ENCODE measurements around the gene SLC2A4.

Gene SLC2A4

DNA sequence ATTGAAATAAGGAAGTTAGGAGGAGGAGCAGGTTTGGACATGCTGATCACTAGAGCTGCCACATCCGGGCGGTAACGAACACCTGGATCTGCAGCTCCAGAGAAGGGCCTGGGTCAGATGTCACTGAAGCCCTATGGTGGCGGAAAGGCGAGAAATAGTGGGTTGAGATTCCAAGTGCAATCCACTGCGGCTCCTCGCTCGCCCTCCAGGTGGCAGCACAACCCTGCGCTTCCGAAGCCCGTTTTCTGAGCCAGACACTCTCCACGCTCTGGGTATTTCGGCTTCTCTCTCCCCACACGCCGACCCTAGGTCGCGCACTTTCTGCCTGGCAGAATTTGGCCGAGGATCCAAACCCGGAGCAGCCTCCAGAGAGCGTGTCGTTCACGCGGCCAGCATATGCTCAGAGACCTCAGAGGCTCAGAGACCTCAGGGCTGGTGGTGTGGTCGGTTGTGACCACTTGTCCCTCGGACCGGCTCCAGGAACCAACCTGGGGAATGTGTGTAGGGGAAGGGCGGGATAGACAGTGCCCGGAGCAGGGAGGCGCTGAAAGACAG is 922 bp upstream of the SLC2A4 start:
- peak; percentile 91 for DNase-seq

DNA sequence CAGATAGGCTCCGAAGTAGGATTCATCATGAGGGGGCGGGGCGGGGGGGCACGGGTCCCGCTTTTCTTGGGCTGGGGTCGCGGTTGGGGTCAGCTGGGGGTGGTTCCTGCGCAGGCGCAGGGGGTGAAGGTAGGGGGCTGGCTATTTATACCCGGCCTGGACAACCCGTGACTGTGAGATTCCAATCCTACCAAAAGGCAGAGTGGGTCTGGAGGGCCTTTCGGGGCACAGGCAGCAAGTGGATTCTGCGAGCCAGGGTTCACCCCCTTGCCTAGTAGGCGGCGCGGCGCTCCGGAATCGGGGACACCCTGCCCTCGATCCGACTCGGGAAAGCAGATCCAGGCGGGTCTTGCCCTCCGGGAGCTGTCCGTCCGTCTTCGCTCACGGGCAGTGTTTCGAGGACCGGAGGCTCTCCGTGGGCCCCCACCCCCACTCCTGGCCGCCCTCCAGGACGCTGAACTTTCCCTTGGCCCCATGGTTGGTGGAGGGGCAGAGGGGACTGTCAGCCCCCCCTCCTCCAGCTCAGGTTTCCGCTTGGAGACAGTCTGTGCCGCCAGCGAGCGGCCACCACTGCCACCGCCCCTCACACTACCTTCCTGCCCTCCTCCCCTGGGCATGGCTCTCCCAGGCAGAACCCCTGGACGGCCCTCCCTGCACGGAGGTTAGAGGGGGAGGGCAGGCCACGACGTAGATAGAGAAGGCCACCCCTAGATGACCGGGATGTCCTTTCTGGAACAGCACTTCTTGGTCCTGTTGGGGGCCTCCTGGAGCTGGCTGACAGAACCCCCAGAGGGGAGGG is 634 bp downstream of the SLC2A4 start:
- no peak for DNase-seq

DNA sequence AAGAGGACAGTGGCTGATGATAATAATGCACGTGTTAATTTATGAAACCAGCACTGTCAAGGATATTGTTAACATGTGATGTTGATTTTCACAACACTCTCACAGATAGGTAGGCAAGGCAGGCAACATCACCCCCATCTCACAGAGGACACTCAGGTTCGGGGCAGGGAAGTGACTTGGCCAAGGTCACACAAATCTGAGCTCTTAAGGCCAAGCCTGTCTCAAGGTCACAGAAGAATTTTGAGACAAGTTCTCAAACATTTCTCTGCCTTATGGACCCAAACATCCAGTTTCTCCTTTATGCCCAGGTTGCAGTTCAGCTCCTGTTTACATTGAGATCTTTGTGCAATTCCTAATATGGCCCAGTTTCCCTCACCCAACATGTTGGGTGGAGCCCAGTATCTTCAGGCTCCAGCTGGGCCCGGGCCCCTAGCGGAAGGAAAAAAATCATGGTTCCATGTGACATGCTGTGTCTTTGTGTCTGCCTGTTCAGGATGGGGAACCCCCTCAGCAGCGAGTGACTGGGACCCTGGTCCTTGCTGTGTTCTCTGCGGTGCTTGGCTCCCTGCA is 1.3 kb downstream of the SLC2A4 start:
- no peak for DNase-seq

DNA sequence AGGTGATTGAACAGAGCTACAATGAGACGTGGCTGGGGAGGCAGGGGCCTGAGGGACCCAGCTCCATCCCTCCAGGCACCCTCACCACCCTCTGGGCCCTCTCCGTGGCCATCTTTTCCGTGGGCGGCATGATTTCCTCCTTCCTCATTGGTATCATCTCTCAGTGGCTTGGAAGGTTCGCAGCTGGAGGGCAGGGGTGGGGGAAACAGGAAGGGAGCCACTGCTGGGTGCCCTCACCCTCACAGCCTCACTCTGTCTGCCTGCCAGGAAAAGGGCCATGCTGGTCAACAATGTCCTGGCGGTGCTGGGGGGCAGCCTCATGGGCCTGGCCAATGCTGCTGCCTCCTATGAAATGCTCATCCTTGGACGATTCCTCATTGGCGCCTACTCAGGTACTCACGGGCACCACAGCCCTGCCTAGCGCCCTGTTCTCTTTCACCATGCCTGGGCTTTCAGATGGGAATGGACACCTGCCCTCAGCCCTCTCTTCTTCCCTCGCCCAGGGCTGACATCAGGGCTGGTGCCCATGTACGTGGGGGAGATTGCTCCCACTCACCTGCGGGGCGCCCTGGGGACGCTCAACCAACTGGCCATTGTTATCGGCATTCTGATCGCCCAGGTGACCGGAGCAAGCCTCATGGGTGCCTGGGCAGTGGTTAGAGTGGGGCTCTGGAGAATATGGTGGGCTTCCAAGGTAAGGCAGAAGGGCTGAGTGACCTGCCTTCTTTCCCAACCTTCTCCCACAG is 2.1 kb downstream of the SLC2A4 start:
- DNase-seq, result no peak

DNA sequence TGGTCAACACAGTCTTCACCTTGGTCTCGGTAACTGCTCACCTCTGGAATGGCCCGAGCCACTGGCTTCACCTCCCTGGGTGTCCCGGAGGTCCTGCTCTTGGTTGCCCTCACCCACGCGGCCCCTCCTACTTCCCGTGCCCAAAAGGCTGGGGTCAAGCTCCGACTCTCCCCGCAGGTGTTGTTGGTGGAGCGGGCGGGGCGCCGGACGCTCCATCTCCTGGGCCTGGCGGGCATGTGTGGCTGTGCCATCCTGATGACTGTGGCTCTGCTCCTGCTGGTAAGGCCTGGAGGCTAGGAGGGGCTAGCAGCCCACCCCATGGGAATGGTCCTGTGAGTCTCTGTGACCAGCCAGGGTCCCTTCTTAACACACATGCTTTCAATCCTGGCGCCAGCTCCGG is 3.4 kb downstream of the SLC2A4 start:
- no peak for DNase-seq

DNA sequence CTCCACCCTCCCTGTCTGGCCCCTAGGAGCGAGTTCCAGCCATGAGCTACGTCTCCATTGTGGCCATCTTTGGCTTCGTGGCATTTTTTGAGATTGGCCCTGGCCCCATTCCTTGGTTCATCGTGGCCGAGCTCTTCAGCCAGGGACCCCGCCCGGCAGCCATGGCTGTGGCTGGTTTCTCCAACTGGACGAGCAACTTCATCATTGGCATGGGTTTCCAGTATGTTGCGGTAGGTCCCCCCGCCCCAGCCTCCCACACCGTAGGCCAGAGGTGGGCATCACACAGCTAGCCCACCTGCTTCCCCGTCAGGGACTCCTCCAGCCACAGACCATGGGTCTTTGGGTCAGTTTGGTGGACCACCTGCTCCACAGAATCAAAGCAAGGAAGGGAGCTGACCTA is 4.2 kb downstream of the SLC2A4 start:
- DNase-seq, result no peak

DNA sequence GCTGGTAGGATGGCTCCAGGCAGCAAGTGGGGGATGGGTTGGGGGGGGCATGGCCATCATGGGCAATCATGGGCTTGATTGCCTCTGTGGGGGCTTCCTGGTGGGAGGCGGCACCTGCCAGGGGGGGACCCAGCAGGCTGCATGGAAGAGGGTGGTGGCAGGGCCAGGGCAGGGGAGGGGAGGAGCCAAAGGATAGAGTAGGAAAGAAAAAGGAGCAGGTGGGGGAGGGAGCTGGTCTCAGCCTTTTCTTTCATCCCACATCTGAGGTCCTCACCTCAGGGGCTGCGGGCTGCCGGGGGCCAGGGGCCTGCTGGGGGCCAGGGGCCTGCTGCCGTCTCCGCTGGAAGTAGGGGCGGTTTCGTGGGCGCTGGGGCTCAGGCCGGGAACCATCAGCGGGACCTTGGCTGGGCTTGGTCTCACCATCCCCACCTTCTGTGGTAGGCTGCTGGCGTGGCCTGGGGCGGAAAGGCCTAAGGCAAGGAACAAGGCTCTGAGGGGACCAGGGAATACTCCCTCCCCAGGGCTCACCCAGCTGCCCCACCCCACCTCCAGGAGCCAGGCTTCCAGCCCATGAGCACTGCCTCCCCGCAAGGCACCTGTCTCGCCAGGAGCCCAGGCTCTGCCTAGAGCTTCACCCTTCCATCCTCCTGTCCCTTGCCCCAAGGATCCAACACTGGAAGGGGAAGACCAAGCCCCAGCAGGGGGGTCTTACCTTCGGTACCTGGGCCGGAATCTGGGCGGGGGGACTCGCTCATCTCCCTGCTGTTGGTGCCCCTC is 7.9 kb downstream of the SLC2A4 start:
- no peak for DNase-seq

DNA sequence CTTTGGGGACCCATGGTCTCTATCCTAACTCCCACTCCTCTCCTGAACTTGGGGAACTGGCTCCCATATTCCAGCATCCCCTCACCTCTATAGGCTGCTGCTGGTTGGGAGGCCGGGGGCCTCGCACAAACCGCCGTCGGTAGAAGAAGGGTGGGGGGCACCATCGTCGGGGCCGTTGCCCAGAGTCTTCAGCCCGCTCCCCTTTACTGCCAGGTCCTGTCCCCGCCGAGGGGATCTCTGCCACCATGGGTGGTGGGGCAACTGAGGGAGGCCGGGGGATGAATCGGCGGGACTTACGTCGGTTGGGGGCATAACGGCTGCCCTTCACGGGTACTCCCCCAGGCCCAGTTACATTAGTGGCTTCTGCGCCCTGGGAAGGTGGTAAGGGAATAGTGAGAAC is 8.6 kb downstream of the SLC2A4 start:
- no peak for DNase-seq

DNA sequence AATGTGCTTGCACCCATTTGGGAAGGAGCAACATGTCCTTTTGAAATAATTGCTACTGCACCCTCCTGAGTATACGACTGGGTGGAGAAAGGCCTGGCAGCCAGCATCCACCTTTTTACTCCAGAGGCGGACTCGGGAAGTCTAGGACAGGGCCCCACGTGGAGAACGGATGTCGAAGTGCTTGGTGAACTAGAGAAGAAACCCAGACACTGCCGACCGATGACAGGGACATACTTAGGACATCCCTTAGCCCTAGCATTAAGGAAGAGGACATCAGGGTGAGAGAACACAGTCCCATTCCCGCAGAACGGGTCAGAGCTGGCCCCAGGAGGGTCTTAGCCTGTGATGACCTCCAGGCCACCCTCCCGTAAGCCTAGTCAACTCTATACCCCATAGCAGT is 9.2 kb downstream of the SLC2A4 start:
- no peak for DNase-seq

DNA sequence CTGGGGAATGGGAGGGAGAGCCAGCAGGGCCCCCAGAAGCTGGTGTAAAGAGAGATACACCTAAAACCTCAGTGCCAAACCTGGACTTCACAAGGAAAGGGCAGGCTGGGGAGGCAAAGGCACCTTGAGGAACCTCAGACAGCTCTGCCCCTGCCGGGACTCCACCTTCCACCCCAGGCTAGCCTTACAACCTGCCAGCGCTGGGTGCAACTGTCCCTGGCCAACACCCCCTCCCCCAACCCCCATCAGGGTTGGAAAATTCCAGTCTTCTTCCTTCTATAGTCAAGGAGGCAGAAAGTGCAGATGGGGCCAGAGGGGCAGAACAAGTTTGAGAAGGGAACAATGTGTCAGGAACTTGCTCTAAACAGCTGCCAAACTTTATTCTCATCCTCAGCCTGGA is 10.7 kb downstream of the SLC2A4 start:
- DNase-seq, result no peak

DNA sequence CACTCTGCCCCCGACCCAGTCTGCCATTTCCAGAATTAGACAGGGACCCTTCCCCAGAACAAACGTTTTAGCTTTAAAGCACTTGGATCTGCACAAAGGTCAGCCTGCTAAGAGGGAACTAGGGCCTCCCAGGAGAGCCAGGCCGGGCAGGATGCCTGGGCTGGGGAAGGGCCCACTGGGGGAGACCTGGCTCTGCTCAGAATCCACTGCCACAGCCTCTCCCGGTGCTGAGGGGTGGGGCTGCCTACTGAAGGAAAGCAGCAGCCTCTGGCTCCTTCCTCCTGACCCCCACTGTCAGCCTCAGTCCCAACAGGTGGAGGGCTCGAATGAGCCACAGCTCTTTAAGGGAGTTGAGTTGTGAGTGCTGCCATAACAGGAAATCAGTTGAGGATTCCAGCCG is 11.2 kb downstream of the SLC2A4 start:
- DNase-seq, result no peak

DNA sequence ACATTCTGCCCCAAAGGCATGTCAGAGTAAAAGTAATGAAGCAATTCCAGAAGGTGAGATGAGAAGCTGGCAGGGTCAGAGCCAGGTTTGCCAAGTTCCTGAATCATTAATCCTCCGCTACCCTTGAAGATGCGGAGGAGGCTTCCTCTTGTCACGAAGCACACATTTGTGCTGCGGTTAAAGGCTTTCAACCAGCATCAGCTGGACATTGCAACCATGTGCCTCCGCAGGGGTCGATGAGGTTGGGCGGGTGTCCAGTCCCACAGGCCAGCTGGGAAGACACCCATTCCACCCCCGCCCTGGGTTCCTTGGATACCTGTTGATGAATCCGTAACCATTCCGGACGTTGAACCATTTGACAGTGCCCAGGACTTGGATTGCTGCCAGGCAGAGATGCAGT is 11.6 kb downstream of the SLC2A4 start:
- DNase-seq, result no peak

DNA sequence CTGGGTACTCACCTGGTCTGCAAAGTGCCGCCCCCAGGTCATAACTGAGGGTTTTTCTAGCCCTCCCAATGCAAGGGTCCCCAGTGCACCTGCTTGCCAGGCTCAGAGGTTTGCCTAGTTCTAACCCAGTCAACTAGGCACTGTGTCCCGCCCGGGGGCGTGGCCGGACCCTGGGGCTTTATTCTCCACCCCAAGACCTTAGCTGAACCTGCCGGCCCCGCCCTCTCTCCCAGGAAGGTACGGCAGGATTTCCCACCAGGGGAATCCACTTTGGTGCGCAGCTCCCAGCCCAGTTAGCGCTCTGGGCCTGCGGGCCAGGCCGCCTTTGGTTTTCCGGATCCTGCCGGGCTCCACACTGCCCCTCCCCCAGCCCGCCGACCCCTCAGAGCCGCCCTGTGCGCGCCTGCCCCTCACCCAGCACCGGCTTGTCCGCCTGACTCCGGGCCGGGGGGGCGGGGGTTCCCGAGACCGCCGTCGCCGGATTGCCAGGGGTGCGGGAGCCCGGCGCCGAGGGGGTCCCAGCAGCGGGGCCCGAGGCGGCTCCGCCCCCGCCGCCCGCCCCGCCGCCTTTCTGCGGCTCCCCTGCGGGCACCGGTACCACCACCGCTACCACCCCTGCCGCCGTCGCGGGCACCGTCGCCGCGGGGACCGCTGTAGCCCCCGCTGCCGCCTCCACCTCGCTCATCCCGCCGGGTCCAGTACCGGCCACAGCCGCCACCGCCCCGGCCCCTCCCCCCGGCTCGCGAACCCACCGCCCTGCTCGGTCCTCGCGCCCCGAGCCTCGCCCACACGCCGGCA is 12.5 kb downstream of the SLC2A4 start:
- DNase-seq, result peak; percentile 43

DNA sequence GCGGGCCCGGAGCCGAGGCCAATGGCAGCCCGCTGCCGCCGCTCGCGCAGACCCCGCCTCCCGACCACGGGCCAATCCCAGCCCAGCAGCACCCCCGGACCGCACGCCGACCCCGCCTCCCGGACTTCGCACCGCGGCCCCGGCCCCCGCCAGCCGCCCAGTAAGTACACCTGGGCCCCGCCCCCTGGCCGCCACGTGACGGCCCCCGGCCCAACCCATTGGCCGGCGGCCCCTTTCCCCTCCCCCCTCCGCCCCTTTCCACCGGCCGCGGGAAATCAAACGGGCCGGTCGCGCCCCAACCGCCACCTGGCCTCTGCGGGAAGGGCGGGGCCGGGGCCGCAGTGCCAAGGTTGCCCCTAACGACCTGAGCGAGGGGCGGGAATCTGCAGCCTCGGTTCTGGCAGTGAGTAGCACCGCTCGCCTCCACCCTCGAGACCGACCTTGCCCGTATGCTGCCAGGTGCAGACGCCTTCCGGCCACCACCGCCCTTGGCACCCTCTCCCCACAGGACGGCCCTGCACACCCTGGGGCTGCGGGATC is 13.2 kb downstream of the SLC2A4 start, which contains the start of gene YBX2:
TSS of gene YBX2 (minus strand) at position 26 of the 540 bp plus-strand sequence. CDS start 139 bp downstream, outside the sequence.
- peak; percentile 87 for DNase-seq

DNA sequence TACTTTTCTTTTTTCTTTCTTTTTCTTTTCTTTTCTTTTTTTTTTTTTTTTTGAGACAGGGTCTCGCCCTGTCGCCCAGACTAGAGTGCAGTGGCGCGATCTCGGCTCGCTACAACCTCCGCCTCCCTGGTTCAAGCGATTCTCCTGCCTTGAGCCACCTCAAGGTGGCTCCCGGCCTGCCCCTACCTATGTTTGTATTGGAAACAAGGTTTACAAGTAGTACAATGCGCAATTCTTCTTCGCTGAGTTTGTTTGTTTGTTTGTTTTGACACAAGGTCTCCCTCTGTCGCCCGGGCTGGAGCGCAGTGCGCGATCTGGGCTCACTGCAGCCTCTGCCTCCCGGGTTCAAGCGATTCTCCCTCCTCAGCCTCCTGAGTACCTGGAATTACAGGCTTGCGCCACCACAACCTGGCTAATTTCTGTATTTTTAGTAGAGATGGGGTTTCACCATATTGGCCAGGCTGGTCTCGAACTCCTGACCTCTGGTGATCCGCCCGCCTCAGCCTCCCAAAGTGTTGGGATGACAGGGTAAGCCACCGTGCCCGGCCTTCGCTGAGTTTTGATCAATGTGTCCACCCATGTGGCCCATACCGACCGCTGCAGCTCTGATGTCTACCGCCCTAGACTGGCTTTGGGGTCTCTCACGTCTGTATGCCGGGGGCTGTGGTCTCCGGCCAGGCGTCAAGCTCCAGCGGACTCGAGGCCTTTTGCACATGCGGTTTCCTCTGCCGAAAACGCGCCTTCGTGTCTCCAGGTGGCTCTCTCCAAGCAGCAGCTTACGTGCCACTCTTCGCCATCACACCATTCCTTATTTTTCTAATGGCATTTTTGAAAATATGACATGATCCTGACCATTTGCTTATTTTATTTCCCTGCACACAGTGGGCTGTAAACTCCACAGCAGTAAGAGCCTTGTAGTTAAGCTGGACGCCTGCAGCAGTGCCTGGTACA is 14.0 kb downstream of the SLC2A4 start:
- DNase-seq, result no peak

DNA sequence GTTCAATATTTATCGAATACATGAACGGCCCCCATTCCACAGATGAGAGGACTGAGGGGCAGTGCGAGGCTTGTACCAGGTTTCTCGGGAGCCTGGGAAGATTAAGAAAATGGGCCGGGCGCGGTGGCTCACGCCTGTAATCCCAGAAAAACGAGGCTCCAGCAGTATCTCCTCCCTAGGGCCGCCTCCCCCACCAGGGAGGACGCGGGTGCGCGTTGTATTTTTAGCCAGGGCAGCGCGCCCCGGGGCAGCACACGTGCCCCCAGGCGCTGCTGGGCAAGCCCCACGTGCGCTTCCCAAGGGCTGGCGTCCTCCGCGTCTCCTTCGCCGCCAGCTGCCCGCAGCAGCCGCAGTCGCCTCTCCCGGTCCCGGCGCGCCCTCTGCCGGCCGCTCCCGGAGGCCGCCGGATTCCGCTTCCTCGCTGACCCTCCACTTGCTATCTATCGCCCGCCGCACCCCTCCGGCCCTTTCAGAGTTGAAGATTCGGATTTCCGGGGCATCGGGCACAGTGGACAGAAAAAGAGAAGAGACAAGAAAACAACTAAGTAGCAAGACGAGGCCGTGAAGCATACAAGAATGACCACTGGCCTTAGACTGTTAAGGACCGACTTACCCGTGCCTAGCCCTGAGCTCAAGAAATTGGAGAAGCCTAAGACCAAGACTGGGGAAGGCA is 14.8 kb downstream of the SLC2A4 start:
- peak; percentile 77 for DNase-seq

DNA sequence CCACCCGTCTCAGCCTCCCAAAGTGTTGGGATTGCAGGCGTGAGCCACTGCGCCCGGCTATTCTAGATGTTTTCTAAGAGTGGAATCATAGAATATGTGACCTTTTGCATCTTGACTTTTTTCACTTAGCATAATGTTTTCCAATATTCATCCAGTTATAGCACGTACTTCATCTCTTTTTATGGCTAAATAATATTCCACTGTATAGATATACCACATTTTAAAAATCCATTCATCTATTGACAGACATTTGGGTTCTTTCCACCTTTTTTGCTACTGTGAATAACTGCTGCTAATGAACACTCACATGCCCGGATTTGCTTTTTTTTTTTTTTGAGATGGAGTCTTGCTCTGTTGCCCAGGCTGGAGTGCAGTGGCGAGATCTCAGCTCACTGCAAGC is 22.7 kb downstream of the SLC2A4 start:
- no peak for DNase-seq

DNA sequence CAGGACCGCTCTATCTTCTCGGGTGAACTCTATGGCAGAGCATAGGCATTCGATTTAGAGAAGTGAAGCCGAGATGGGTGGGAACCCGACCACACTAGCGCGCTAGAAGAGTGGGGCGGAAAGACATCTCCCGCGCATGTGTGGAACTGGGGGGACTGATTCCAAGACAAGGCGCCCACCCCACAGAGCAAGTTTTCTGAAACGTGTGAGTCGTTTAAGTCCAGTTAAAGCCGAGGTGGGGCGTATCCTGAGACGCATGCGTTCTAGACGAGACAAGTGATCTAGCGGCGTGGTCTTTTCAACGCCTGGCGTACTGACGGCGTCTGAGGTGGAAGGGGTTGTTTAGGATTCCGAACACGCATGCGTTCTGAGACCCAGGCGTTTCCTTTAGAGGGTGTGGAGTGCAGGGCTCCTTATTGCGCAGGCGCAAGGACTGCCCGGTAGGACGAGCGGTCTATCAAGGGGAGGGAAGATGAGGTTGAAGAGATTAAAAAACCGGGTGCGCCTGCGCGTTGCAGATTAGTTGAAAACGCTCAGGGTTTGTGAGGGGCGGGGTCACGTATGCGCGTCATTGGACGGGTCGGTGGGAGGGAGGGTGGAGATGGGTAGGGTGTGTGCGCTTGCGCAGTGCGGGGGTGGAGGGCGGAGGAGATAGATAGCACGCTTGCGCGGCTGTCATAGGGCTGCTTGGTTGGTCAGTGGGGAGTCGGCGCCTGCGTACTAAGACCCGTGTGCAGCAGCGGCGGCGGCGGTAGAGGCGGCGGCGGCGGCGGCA is 25.6 kb downstream of the SLC2A4 start, which contains the start of gene EIF5A:
TSS of gene EIF5A (plus strand) at position 718 of the 775 bp plus-strand sequence. CDS start 2,008 bp downstream, outside the sequence.
- DNase-seq, result peak; percentile 100

Measured in activated CD4-positive, alpha-beta T cell treated with anti-CD3 and anti-CD28 coated beads for 48 hours (primary cell).